ENCODE measurements around the gene TMEM135.

The TMEM135 gene

GRCh38 chr11:87330187-87330601 is 292.5 kb downstream of the TMEM135 start:
- TF ChIP-seq ZBTB7A (IDR thresholded peaks at IDR 0.05; ENCODE audit: low read depth), result no peak
- no peak for TF ChIP-seq CREB1 (IDR thresholded peaks at IDR 0.05; ENCODE audit: low read depth)
- no peak for TF ChIP-seq EGR1 (IDR thresholded peaks at IDR 0.05)
- no peak for TF ChIP-seq REST (IDR thresholded peaks at IDR 0.05; ENCODE audit: low read depth)
- no peak for TF ChIP-seq USF1 (IDR thresholded peaks at IDR 0.05)
- TF ChIP-seq TEAD4 (IDR thresholded peaks at IDR 0.05), result no peak
- TF ChIP-seq NFIC (IDR thresholded peaks at IDR 0.05), result no peak
- TF ChIP-seq FOXM1 (IDR thresholded peaks at IDR 0.05; ENCODE audit: borderline replicate concordance, low read depth), result no peak
- TF ChIP-seq, protein P1, sequence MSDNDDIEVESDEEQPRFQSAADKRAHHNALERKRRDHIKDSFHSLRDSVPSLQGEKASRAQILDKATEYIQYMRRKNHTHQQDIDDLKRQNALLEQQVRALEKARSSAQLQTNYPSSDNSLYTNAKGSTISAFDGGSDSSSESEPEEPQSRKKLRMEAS (IDR thresholded peaks at IDR 0.05), result no peak
- TF ChIP-seq CEBPB (IDR thresholded peaks at IDR 0.05), result no peak
- TF ChIP-seq TAF1 (IDR thresholded peaks at IDR 0.05; ENCODE audit: low read depth), result no peak
- TF ChIP-seq EP300 (IDR thresholded peaks at IDR 0.05; ENCODE audit: borderline replicate concordance), result no peak
- TF ChIP-seq TCF12 (IDR thresholded peaks at IDR 0.05; ENCODE audit: low read depth), result no peak

DNA sequence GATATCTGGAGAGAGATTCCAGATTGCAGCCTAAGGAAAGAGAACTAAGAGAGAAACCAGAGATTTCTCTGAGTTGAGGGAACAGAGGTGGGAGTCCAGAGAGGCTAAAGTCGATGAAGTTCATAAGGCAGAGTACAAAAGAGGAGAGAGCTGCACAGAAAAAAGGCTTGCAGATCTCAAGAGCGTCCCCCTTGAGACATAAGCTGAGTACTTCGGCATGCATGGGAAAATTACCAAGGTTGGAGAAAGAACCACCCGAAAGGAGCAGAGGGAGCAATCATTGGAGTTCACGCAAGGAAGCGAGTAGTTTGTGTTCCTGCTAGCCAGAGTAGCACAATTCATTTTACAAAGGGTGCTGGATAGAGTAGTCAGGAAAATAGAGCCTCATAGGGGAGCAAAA is 293.5 kb downstream of the TMEM135 start:
- no peak for TF ChIP-seq FOXM1 (IDR thresholded peaks at IDR 0.05; ENCODE audit: borderline replicate concordance, low read depth)

DNA sequence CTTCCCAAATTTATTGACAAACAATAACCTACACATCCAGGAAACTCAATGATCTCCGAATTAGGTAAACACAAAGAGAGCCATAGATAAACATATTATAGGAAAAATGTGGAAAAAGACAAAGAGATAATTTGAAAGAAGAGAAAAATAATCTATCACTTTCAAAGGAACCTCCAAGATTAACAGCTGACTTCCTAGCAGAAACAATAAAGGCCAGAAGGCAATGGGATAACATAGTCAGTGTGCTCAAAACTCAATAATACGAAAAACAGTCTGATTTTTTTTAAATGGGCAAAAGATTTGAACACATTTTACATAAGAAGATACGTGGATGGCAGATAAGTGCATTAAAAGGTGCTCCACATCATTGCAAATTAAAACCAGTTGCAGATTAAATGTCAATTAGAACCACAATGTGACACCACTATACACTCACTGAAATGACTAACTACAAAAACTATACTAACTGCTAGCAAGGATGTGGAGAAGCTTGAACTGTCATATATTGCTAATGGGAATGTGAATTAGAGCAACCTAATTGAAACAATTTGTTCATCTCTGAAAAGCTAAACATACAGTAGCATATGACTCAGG is 300.4 kb downstream of the TMEM135 start:
- no peak for TF ChIP-seq TCF12 (IDR thresholded peaks at IDR 0.05; ENCODE audit: low read depth)
- TF ChIP-seq, protein P1 (IDR thresholded peaks at IDR 0.05), result no peak
- TF ChIP-seq TEAD4 (IDR thresholded peaks at IDR 0.05), result no peak
- no peak for TF ChIP-seq ZBTB7A (IDR thresholded peaks at IDR 0.05; ENCODE audit: low read depth)
- no peak for TF ChIP-seq EP300 (IDR thresholded peaks at IDR 0.05; ENCODE audit: borderline replicate concordance)
- TF ChIP-seq EGR1 (IDR thresholded peaks at IDR 0.05), result no peak
- TF ChIP-seq NFIC (IDR thresholded peaks at IDR 0.05), result no peak
- no peak for TF ChIP-seq CEBPB (IDR thresholded peaks at IDR 0.05)
- no peak for TF ChIP-seq FOXM1 (IDR thresholded peaks at IDR 0.05; ENCODE audit: borderline replicate concordance, low read depth)

- no peak for TF ChIP-seq ZBTB7A (IDR thresholded peaks at IDR 0.05; ENCODE audit: low read depth)
Observed at GRCh38 chr11:87339416-87339815, 301.7 kb downstream of the TMEM135 start.

DNA sequence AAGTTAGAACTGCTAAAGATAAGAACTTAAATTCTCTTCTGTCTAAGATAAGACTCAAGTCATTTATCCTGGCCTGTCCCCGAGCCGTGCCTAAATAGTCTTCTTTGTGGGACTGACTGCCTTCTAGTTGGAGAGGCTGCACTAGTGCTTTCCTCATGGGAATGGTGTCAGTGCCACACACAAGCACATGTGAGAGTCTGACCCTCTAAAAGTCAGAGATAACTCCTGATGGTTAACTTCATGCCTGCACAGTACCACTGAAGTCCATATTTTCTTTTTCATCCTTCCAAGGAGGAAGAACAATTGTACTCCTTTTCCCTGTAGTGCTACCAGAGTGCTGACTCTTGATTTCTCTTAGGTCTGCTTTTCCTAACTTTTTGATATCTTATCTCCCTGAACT is 309.7 kb downstream of the TMEM135 start:
- TF ChIP-seq, protein P1 (IDR thresholded peaks at IDR 0.05), result no peak
- TF ChIP-seq YY1 (IDR thresholded peaks at IDR 0.05; ENCODE audit: low read depth), result no peak
- no peak for TF ChIP-seq EP300 (IDR thresholded peaks at IDR 0.05; ENCODE audit: borderline replicate concordance)
- TF ChIP-seq CEBPB (IDR thresholded peaks at IDR 0.05), result no peak
- TF ChIP-seq TCF12 (IDR thresholded peaks at IDR 0.05; ENCODE audit: low read depth), result no peak
- TF ChIP-seq TEAD4 (IDR thresholded peaks at IDR 0.05), result no peak
- no peak for TF ChIP-seq TAF1 (IDR thresholded peaks at IDR 0.05; ENCODE audit: low read depth)
- TF ChIP-seq NFIC (IDR thresholded peaks at IDR 0.05), result no peak
- TF ChIP-seq RAD21 (IDR thresholded peaks at IDR 0.05; ENCODE audit: low read depth), result no peak
- no peak for TF ChIP-seq USF1 (IDR thresholded peaks at IDR 0.05)
- TF ChIP-seq EGR1 (IDR thresholded peaks at IDR 0.05), result no peak
- TF ChIP-seq ZBTB7A (IDR thresholded peaks at IDR 0.05; ENCODE audit: low read depth), result no peak
- no peak for TF ChIP-seq CREB1 (IDR thresholded peaks at IDR 0.05; ENCODE audit: low read depth)

GRCh38 chr11:87347854-87348253 is 310.1 kb downstream of the TMEM135 start:
- TF ChIP-seq CEBPB (IDR thresholded peaks at IDR 0.05), result no peak
- TF ChIP-seq REST (IDR thresholded peaks at IDR 0.05; ENCODE audit: low read depth), result no peak
- TF ChIP-seq TEAD4 (IDR thresholded peaks at IDR 0.05), result no peak
- no peak for TF ChIP-seq EGR1 (IDR thresholded peaks at IDR 0.05)
- TF ChIP-seq TAF1 (IDR thresholded peaks at IDR 0.05; ENCODE audit: low read depth), result no peak
- TF ChIP-seq RAD21 (IDR thresholded peaks at IDR 0.05; ENCODE audit: low read depth), result no peak
- no peak for TF ChIP-seq NFIC (IDR thresholded peaks at IDR 0.05)
- TF ChIP-seq TCF12 (IDR thresholded peaks at IDR 0.05; ENCODE audit: low read depth), result no peak
- no peak for TF ChIP-seq EP300 (IDR thresholded peaks at IDR 0.05; ENCODE audit: borderline replicate concordance)
- TF ChIP-seq ZBTB7A (IDR thresholded peaks at IDR 0.05; ENCODE audit: low read depth), result no peak
